K562 (cell line): ENCODE results near the gene ZC3H8. TPM values are rescaled to one million over a fixed set of nuclear protein-coding genes. Genes with fewer than 3 reads are reported as not detected.

ENCODE experiments used
- ATAC-seq: fragments of 200-7000 bp; cut with Tn5 transposase; 3 replicates; pipeline ENCODE4 v1.9.1; 2020; ENCODE audit warnings: moderate library complexity
- BruUV-seq: library from RNA; stranded (reverse); fragments of 400-500 nt; replicated peaks from 2 replicates; lab custom pipeline; 2021; lab: Mats Ljungman, UMichigan
- CTCF ChIA-PET: fragments of 300-600 bp; formaldehyde crosslinking; extraction: SDS; loops from one replicate; lab custom pipeline; 2021; ENCODE audit warnings: low intra/inter-chr PET ratio; lab: Yijun Ruan, JAX
- POLR2A ChIA-PET: fragments of 300-600, 350-650 bp; sonication (Branson Sonifier 250); formaldehyde crosslinking; extraction: SDS; loops from one replicate; lab custom pipeline; 2021; ENCODE audit warnings: antibody characterized with exemption, inconsistent platforms; lab: Yijun Ruan, JAX
- DNase-seq, 4 experiments: peaks; one replicate each; pipeline versions ENCODE4 v3.0.0 to v3.0.0-alpha.2; 2011 to 2018; ENCODE audit warnings: low spot score in 3 of 4, mixed read lengths in 3 of 4; ENCODE audit errors: extremely low read depth in 1 of 4
- FAIRE-seq: peaks from 2 replicates; lab custom pipeline; 2011; peaks lifted over from hg19 to GRCh38; lab: Jason Lieb, UNC
- H2AFZ ChIP-seq: 2 replicates; pipeline ENCODE4 v1.6.0; 2011; ENCODE audit warnings: low read depth, low read length, control low read depth, inconsistent platforms
- H3K27ac ChIP-seq: fragments of 200-600 bp; 3 replicates; pipeline ENCODE4 v1.8.0; 2011; ENCODE audit warnings: low read depth, mild to moderate bottlenecking, control low read depth, inconsistent platforms, low read length, moderate library complexity, mixed read lengths; ENCODE audit errors: extremely low read depth
- H3K27me3 ChIP-seq, 2 experiments: fragments of 300-600 bp in 1 of 2; 2 replicates in 1 of 2; 3 replicates in 1 of 2; pipeline versions ENCODE4 v1.6.0 to v1.8.0; 2011; ENCODE audit warnings: inconsistent platforms in 2 of 2, low read length in 2 of 2, mild to moderate bottlenecking in 1 of 2, mixed read lengths in 1 of 2, moderate library complexity in 1 of 2; ENCODE audit not compliant: control insufficient read depth in 2 of 2, insufficient read depth in 2 of 2
- H3K36me3 ChIP-seq: fragments of 300-600 bp; 3 replicates; pipeline ENCODE4 v1.8.0; 2011; ENCODE audit warnings: mild to moderate bottlenecking, low read length, inconsistent platforms; ENCODE audit not compliant: control insufficient read depth, insufficient read depth
- H3K4me1 ChIP-seq, 2 experiments: fragments of 200-600 bp in 1 of 2; replicated peaks in 1 of 2; 2 replicates in 1 of 2; 3 replicates in 1 of 2; pipeline versions ENCODE4 v1.5.1 to v1.8.0; 2011; ENCODE audit warnings: inconsistent platforms in 2 of 2, low read length in 2 of 2, mild to moderate bottlenecking in 1 of 2, mixed read lengths in 1 of 2, moderate library complexity in 1 of 2; ENCODE audit not compliant: control insufficient read depth in 2 of 2, insufficient read depth in 2 of 2
- H3K4me2 ChIP-seq: 2 replicates; pipeline ENCODE4 v1.6.1; 2011; ENCODE audit warnings: low read length, control low read depth, inconsistent platforms, mixed read lengths; ENCODE audit not compliant: insufficient read depth
- H3K4me3 ChIP-seq: fragments of 200-600 bp; sonication (generic), shearing (Covaris generic); 2 replicates; pipeline ENCODE4 v1.5.1; 2016; ENCODE audit warnings: control low read depth, inconsistent platforms
- H3K79me2 ChIP-seq: fragments of 200-600 bp; 3 replicates; pipeline ENCODE4 v1.8.0; 2011; ENCODE audit warnings: low read length, inconsistent platforms; ENCODE audit not compliant: control insufficient read depth, insufficient read depth
- H3K9ac ChIP-seq, 2 experiments: 2 replicates each; pipeline versions ENCODE4 v1.6.0 to v1.6.1; 2011; ENCODE audit warnings: low read depth in 2 of 2, low read length in 2 of 2, control low read depth in 1 of 2, inconsistent platforms in 1 of 2, mild to moderate bottlenecking in 1 of 2, mixed read lengths in 1 of 2; ENCODE audit not compliant: insufficient read depth in 1 of 2
- H3K9me1 ChIP-seq: one replicate; pipeline ENCODE4 v1.6.0; 2011; ENCODE audit warnings: inconsistent platforms, mild to moderate bottlenecking, low read length, moderate library complexity; ENCODE audit not compliant: control insufficient read depth, insufficient read depth
- H3K9me3 ChIP-seq: replicated peaks from 2 replicates; pipeline ENCODE4 v1.5.1; 2011; ENCODE audit warnings: low read depth, low read length, inconsistent platforms; ENCODE audit not compliant: control insufficient read depth, insufficient read depth
- H4K20me1 ChIP-seq: replicated peaks from 2 replicates; pipeline ENCODE4 v1.6.1; 2011; ENCODE audit warnings: low read length, inconsistent platforms, mixed read lengths; ENCODE audit not compliant: control insufficient read depth, insufficient read depth
- BRCA1 ChIP-seq, 2 experiments: fragments of 450-650 bp in 1 of 2; sonication (generic) in 1 of 2; formaldehyde crosslinking in 1 of 2; IDR thresholded peaks; 2 replicates each; pipeline versions ENCODE4 v1.5.0 to v1.6.1; 2017 to 2020; ENCODE audit warnings: mild to moderate bottlenecking in 1 of 2, missing genetic modification reagents in 1 of 2
- NONO ChIP-seq, 2 experiments: fragments of 200-400 bp in 1 of 2; fragments of 450-650 bp in 1 of 2; formaldehyde crosslinking in 1 of 2; IDR thresholded peaks; 2 replicates each; pipeline ENCODE4 v1.6.1; 2017; ENCODE audit warnings: low read depth in 2 of 2, mild to moderate bottlenecking in 2 of 2, moderate library complexity in 2 of 2, low read length in 1 of 2
- PHB ChIP-seq: fragments of 250-450 bp; sonication (Bioruptor Pico); IDR thresholded peaks from 2 replicates; pipeline ENCODE4 v1.5.0; 2021
- RBM25 ChIP-seq: fragments of 200-400 bp; formaldehyde crosslinking; IDR thresholded peaks from 2 replicates; pipeline ENCODE4 v1.6.1; 2018; ENCODE audit warnings: low read length, low read depth, moderate library complexity; ENCODE audit not compliant: severe bottlenecking
- ZNF444 ChIP-seq: fragments of 250-450 bp; sonication (Bioruptor Pico); IDR thresholded peaks from 2 replicates; pipeline ENCODE4 v1.4.0; 2020; ENCODE audit warnings: mild to moderate bottlenecking, moderate library complexity
- WGBS: fragments of 100-300 bp; shearing (Covaris generic); methylation state at CpG from one replicate; pipeline ENCODE4 v1.1.6; 2016; ENCODE audit warnings: low coverage, mixed read lengths; ENCODE audit not compliant: insufficient coverage; ENCODE audit errors: missing lambda C conversion rate; 5-methylcytosine and 5-hydroxymethylcytosine counted together
- in situ Hi-C: fragments of 300-500 bp; cut with MboI; formaldehyde crosslinking; loops from 4 replicates; pipeline ENCODE4 v1.15.0; 2018; ENCODE audit warnings: inconsistent platforms, mixed read lengths
- intact Hi-C: fragments of 100-400 bp; cut with micrococcal nuclease; formaldehyde crosslinking; loops from 2 replicates; pipeline ENCODE4 v1.14.2; 2022
- polyA plus RNA-seq, 8 experiments: library from polyadenylated mRNA; depleted of rRNA in 4 of 8; stranded (reverse) in 5 of 8; unstranded in 3 of 8; fragments of >200 nt; fragmentation: Nextera tagmentation in 2 of 8; fragmentation: Illumina TruSeq in 1 of 8; extraction: Ambion mirVana in 2 of 8; extraction: Trizol in 1 of 8; gene quantifications; 2 replicates each; pipeline versions ENCODE4 v1.2.1 to v1.2.3, GENCODE V29; 2011 to 2014; ENCODE audit warnings: inconsistent platforms in 1 of 8, missing spikeins in 1 of 8
- total RNA-seq, 7 experiments: library from RNA; depleted of rRNA in 6 of 7; stranded (reverse); fragments of >200 nt in 6 of 7; fragmentation: Illumina TruSeq in 2 of 7; extraction: Trizol in 2 of 7; gene quantifications; 2 replicates each; pipeline versions ENCODE4 v1.2.1 to v1.2.3, GENCODE V29; 2011 to 2021; ENCODE audit warnings: low replicate concordance in 1 of 7
- TF ChIP-seq, protein P1 (sequence below): fragments of 450-650 bp; formaldehyde crosslinking; IDR thresholded peaks from 2 replicates; pipeline ENCODE4 v1.4.0; 2022; ENCODE audit warnings: mild to moderate bottlenecking, moderate library complexity
- TF ChIP-seq, protein P2 (sequence below): sonication (generic); formaldehyde crosslinking; IDR thresholded peaks from 2 replicates; pipeline ENCODE4 v1.8.1; 2023; ENCODE audit warnings: missing genetic modification reagents, mild to moderate bottlenecking, borderline replicate concordance
- TF ChIP-seq, protein P3 (sequence below): fragments of 250-450 bp; sonication (Bioruptor Pico); IDR thresholded peaks from 2 replicates; pipeline ENCODE4 v1.8.0; 2021; ENCODE audit warnings: borderline replicate concordance, mild to moderate bottlenecking, moderate library complexity; ENCODE audit not compliant: poor library complexity, severe bottlenecking

The ZC3H8 gene
- total and polyA plus RNA-seq, 9 of the 15 experiments (the other 6 are each of a cell fraction or from before 2014, with no cell fraction given) = 11.6 to 41.5 (median 27.5) TPM

DNA sequence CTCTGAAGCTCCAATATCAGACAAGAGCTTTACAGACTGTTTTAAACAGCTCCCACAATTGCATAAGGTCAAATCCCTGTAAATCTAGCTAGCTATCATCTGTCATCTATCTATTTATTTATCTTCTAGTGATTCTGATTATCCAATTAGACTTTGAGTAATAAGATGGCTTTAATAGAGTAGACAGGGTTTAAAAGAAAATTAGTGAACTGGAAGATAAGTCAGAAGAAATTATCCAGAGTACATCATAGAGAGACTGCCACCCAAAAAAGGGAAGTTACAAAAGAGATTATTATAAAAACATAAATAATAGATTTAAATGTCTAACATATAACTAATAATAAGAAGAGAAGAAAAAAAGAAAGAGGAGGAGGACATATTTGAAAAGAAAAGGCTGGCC, 8.0 kb upstream of the ZC3H8 start:
- CTCF ChIA-PET = no interaction called here
- in situ Hi-C loops = loop anchor here (25.0 kb wide), 1 partner anchor 224 kb away; the partner anchor contains the start of gene TTL
- no peaks in the 10 kb centered on the region for H3K36me3 ChIP-seq

DNA sequence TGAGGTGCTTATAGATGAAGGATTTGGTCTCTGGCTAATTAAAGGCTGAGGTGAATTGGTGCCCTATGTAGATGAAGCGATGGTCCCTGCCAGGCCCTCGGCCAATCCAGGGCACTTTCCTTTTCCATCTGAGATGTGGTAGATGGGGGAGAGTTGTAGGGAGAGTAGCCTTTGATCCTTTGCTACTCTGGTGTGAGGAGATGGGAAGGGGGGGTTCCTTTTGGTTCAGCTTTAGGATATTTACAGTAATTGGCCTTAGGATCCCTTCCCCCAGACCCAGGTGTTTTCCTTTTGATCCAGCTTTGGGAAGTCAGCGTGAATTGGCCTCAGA, 5.4 kb upstream of the ZC3H8 start:
- WGBS = 93% methylated on average over 3 of the region's 3 CpGs
- no peak for ATAC-seq
- in situ Hi-C loops = loop anchor here (25.0 kb wide), 1 partner anchor 227 kb away; the partner anchor contains the start of gene TTL
- peak overlapping the region; percentile 95 for H2AFZ ChIP-seq
- H3K27ac ChIP-seq = no peak overlapping the region
- ChIA-PET CTCF (interaction anchor here (0.5 kb wide), 1 partner anchor 680 kb away, joined by 3 read pairs; no protein-coding TSS in a partner anchor), POLR2A (interaction anchor here (0.7 to 1.2 kb wide), 3 partner anchors 12 to 405 kb away, joined by 3 to 5 read pairs (median 4); no protein-coding TSS in a partner anchor)
- peaks cover 2 to 17% of the 10 kb centered on the region in 2 experiments for H3K4me1 ChIP-seq
- TF ChIP-seq PHB (no peak), ZNF444 (CRISPR knock-in tag) (no peak), NONO (IDR thresholded peaks at IDR 0.05; ENCODE audit: low read depth in 2 of 2, low read length in 1 of 2) (no peak)
- TF ChIP-seq, protein P1, sequence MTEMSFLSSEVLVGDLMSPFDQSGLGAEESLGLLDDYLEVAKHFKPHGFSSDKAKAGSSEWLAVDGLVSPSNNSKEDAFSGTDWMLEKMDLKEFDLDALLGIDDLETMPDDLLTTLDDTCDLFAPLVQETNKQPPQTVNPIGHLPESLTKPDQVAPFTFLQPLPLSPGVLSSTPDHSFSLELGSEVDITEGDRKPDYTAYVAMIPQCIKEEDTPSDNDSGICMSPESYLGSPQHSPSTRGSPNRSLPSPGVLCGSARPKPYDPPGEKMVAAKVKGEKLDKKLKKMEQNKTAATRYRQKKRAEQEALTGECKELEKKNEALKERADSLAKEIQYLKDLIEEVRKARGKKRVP (CRISPR knock-in tag) = no peak
- TF ChIP-seq, protein P2, sequence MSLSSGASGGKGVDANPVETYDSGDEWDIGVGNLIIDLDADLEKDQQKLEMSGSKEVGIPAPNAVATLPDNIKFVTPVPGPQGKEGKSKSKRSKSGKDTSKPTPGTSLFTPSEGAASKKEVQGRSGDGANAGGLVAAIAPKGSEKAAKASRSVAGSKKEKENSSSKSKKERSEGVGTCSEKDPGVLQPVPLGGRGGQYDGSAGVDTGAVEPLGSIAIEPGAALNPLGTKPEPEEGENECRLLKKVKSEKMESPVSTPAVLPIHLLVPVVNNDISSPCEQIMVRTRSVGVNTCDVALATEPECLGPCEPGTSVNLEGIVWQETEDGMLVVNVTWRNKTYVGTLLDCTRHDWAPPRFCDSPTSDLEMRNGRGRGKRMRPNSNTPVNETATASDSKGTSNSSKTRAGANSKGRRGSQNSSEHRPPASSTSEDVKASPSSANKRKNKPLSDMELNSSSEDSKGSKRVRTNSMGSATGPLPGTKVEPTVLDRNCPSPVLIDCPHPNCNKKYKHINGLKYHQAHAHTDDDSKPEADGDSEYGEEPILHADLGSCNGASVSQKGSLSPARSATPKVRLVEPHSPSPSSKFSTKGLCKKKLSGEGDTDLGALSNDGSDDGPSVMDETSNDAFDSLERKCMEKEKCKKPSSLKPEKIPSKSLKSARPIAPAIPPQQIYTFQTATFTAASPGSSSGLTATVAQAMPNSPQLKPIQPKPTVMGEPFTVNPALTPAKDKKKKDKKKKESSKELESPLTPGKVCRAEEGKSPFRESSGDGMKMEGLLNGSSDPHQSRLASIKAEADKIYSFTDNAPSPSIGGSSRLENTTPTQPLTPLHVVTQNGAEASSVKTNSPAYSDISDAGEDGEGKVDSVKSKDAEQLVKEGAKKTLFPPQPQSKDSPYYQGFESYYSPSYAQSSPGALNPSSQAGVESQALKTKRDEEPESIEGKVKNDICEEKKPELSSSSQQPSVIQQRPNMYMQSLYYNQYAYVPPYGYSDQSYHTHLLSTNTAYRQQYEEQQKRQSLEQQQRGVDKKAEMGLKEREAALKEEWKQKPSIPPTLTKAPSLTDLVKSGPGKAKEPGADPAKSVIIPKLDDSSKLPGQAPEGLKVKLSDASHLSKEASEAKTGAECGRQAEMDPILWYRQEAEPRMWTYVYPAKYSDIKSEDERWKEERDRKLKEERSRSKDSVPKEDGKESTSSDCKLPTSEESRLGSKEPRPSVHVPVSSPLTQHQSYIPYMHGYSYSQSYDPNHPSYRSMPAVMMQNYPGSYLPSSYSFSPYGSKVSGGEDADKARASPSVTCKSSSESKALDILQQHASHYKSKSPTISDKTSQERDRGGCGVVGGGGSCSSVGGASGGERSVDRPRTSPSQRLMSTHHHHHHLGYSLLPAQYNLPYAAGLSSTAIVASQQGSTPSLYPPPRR (CRISPR knock-in tag) = no peak
- H3K9me3 ChIP-seq = peaks cover 5% of the 10 kb centered on the region; the same call in 1 of the 2 replicates
- H3K4me2 ChIP-seq = no peak overlapping the region
- no peaks in the 10 kb centered on the region for H4K20me1 ChIP-seq
- H3K4me3 ChIP-seq = no peak overlapping the region
- no peak overlapping the region for H3K9ac ChIP-seq
- BruUV-seq = no TSS peak
- H3K27me3 ChIP-seq = no peaks in the 10 kb centered on the region
- intact Hi-C loops = no loop called here
- no peak for DNase-seq
- FAIRE-seq = no peak
- H3K9me1 ChIP-seq = no peaks in the 10 kb centered on the region
- no peaks in the 10 kb centered on the region for H3K79me2 ChIP-seq
- no peaks in the 10 kb centered on the region for H3K36me3 ChIP-seq

More for the DNA sequence above, 8.0 kb upstream of the ZC3H8 start:
- H4K20me1 ChIP-seq = no peaks in the 10 kb centered on the region
- no peaks in the 10 kb centered on the region for H3K27me3 ChIP-seq
- H3K4me3 ChIP-seq = no peak overlapping the region
- ATAC-seq = no peak
- BruUV-seq = no TSS peak
- no peak overlapping the region for H2AFZ ChIP-seq
- no peak for FAIRE-seq
- no peak overlapping the region for H3K27ac ChIP-seq
- POLR2A ChIA-PET = no interaction called here
- H3K79me2 ChIP-seq = no peaks in the 10 kb centered on the region
- H3K9ac ChIP-seq = no peak overlapping the region
- intact Hi-C loops = no loop called here
- TF ChIP-seq RBM25 = peak; percentile 74
- TF ChIP-seq, protein P3, sequence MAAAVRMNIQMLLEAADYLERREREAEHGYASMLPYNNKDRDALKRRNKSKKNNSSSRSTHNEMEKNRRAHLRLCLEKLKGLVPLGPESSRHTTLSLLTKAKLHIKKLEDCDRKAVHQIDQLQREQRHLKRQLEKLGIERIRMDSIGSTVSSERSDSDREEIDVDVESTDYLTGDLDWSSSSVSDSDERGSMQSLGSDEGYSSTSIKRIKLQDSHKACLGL = no peak
- TF ChIP-seq BRCA1 (IDR thresholded peaks at IDR 0.05) = no peak
- no peak for TF ChIP-seq BRCA1 (CRISPR knock-in tag; IDR thresholded peaks at IDR 0.05)
- no peaks in the 10 kb centered on the region for H3K9me1 ChIP-seq
- H3K9me3 ChIP-seq = peaks cover 5% of the 10 kb centered on the region; the same call in 1 of the 2 replicates
- peaks cover 0 to 2% of the 10 kb centered on the region in 2 experiments; a peak in 2 of 5 replicates for H3K4me1 ChIP-seq
- no peak overlapping the region for H3K4me2 ChIP-seq
- DNase-seq = no peak
